PC-9 (cell line): ENCODE measurements around the gene OR52H1. TPM values are rescaled to one million over a fixed set of nuclear protein-coding genes. Genes with fewer than 3 reads are reported as not detected.

Experiments used
- BruUV-seq: library from RNA; stranded (reverse); fragments of 400-500 nt; replicated peaks from 2 replicates; lab custom pipeline; 2021; lab: Mats Ljungman, UMichigan
- CTCF ChIA-PET: fragments of 300-600 bp; sonication (Branson Sonifier 250); formaldehyde crosslinking; loops from one replicate; lab custom pipeline; 2022; ENCODE audit warnings: antibody characterized with exemption; lab: Charles Lee
- POLR2A ChIA-PET: fragments of 300-600 bp; sonication (Branson Sonifier 250); formaldehyde crosslinking; loops from one replicate; lab custom pipeline; 2022; ENCODE audit warnings: antibody characterized with exemption; ENCODE audit not compliant: unreplicated experiment; lab: Charles Lee
- DNase-seq, 2 experiments: peaks; one replicate each; pipeline versions ENCODE4 v3.0.0 to v3.0.0-alpha.2; 2015 to 2022; ENCODE audit warnings: mixed read lengths in 1 of 2
- H2AFZ ChIP-seq: fragments of 200-600 bp; sonication (generic); 2 replicates; pipeline ENCODE4 v1.8.1; 2017; ENCODE audit warnings: antibody characterized with exemption
- H3F3A ChIP-seq: fragments of 200-600 bp; sonication (generic); 2 replicates; pipeline ENCODE4 v1.8.1; 2017; ENCODE audit warnings: antibody characterized with exemption, mild to moderate bottlenecking, low read depth; ENCODE audit not compliant: insufficient read depth
- H3K27ac ChIP-seq: fragments of 200-600 bp; sonication (generic); 2 replicates; pipeline ENCODE4 v1.6.1; 2016; ENCODE audit warnings: mixed run types
- H3K27me3 ChIP-seq: fragments of 200-600 bp; sonication (generic); 2 replicates; pipeline ENCODE4 v1.6.1; 2016; ENCODE audit warnings: low read depth, mixed run types; ENCODE audit not compliant: insufficient read depth
- H3K36me3 ChIP-seq: fragments of 200-600 bp; sonication (generic); 2 replicates; pipeline ENCODE4 v1.6.1; 2016; ENCODE audit warnings: low read depth, mixed run types
- H3K4me1 ChIP-seq: fragments of 200-600 bp; sonication (generic); replicated peaks from 2 replicates; pipeline ENCODE4 v1.6.1; 2016; ENCODE audit warnings: mixed run types; ENCODE audit not compliant: insufficient read depth
- H3K4me2 ChIP-seq: fragments of 200-600 bp; sonication (generic); 2 replicates; pipeline ENCODE4 v1.6.1; 2017; ENCODE audit warnings: mixed run types
- H3K4me3 ChIP-seq: fragments of 200-600 bp; sonication (generic); 2 replicates; pipeline ENCODE4 v1.6.1; 2016; ENCODE audit warnings: mixed run types
- H3K79me2 ChIP-seq: fragments of 200-600 bp; sonication (generic); 2 replicates; pipeline ENCODE4 v1.6.1; 2017; ENCODE audit warnings: low read depth, mixed run types
- H3K9me2 ChIP-seq: fragments of 200-600 bp; sonication (generic); 2 replicates; pipeline ENCODE4 v1.8.1; 2017; ENCODE audit warnings: mild to moderate bottlenecking; ENCODE audit not compliant: insufficient read depth
- H3K9me3 ChIP-seq: fragments of 200-600 bp; sonication (generic); 2 replicates; pipeline ENCODE4 v1.8.1; 2016; ENCODE audit warnings: low read depth; ENCODE audit not compliant: insufficient read depth
- H4K20me1 ChIP-seq: fragments of 200-600 bp; sonication (generic); 2 replicates; pipeline ENCODE4 v1.8.1; 2017; ENCODE audit not compliant: insufficient read depth
- EZH2 ChIP-seq: fragments of 200-600 bp; sonication (generic); IDR thresholded peaks from 2 replicates; pipeline ENCODE4 v1.8.0; 2017; ENCODE audit warnings: antibody characterized with exemption, low read depth
- intact Hi-C: fragments of 100-400 bp; cut with micrococcal nuclease; formaldehyde crosslinking; loops from one replicate; pipeline ENCODE4 v1.10.0; 2022; ENCODE audit not compliant: unreplicated experiment
- total RNA-seq: library from RNA; stranded (reverse); gene quantifications from 2 replicates; pipeline ENCODE4 v1.2.3, GENCODE V29; 2021
- TF ChIP-seq, protein P1 (sequence below): fragments of 200-600 bp; sonication (generic); conservative IDR thresholded peaks from 2 replicates; pipeline ENCODE4 v1.6.1; 2017; ENCODE audit warnings: mixed run types, antibody characterized with exemption, mild to moderate bottlenecking, moderate library complexity

Gene OR52H1
- total RNA-seq, 1 experiment from 2014 or later, result not detected

DNA sequence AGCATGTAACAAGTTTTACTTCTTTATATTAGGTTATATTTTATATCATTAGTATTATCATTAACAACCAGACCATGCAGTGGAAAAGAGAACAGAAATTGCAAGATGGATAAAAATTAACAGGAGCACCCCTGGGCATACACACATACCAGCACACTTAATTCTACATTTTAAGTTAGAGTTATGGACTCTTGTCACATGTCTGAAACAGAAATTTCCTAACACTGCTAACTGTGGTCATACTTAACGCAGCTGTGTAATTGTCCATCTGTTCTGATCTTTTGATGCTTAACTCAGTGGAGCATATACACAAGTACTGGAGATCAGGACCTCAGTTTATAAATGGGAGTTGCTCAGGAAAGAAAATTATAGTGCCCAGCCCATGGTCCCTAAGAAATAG lies 358 bp downstream of the OR52H1 start:
- Histone ChIP-seq H3K27me3 (no peaks in the 10 kb centered on the region), H4K20me1 (no peaks in the 10 kb centered on the region), H3K9me3 (no peaks in the 10 kb centered on the region), H3K36me3 (no peaks in the 10 kb centered on the region), H3K4me3 (no peak overlapping the region), H3K79me2 (no peaks in the 10 kb centered on the region), H3K4me2 (no peak overlapping the region), H3K27ac (no peak overlapping the region), H2AFZ (no peak overlapping the region), H3K9me2 (no peaks in the 10 kb centered on the region), H3K4me1 (peaks cover 13% of the 10 kb centered on the region; the same call in 1 of the 2 replicates), H3F3A (no peaks in the 10 kb centered on the region)
- DNase-seq, result no peak
- POLR2A ChIA-PET, result no interaction called here
- CTCF ChIA-PET, result no interaction called here
- no TSS peak for BruUV-seq
- TF ChIP-seq EZH2, result no peak
- TF ChIP-seq, protein P1, sequence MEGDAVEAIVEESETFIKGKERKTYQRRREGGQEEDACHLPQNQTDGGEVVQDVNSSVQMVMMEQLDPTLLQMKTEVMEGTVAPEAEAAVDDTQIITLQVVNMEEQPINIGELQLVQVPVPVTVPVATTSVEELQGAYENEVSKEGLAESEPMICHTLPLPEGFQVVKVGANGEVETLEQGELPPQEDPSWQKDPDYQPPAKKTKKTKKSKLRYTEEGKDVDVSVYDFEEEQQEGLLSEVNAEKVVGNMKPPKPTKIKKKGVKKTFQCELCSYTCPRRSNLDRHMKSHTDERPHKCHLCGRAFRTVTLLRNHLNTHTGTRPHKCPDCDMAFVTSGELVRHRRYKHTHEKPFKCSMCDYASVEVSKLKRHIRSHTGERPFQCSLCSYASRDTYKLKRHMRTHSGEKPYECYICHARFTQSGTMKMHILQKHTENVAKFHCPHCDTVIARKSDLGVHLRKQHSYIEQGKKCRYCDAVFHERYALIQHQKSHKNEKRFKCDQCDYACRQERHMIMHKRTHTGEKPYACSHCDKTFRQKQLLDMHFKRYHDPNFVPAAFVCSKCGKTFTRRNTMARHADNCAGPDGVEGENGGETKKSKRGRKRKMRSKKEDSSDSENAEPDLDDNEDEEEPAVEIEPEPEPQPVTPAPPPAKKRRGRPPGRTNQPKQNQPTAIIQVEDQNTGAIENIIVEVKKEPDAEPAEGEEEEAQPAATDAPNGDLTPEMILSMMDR, result no peak
- intact Hi-C loops, result no loop called here

DNA sequence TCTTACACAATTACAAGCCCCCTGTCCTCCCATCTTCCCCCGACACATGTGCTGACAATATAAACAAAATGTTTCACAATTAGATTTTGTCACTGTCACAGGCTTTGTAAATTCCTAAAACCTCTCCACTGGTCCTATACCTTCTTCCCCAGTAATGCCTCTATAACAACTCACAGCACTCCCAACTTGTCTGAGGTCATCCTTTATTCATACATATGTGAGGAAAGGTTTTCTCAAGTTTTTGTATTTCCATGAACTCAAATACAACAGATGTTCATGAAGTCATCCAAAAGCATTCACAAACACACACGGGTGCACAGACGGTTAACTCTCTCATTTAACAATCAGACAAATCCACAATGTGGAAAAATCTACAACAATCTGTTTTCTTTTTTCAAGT lies 1.9 kb downstream of the OR52H1 start:
- no peak overlapping the region for H3K4me3 ChIP-seq
- no peaks in the 10 kb centered on the region for H3K27me3 ChIP-seq
- TF ChIP-seq EZH2, result no peak
- TF ChIP-seq, protein P1, result no peak
- no peaks in the 10 kb centered on the region for H3F3A ChIP-seq
- H3K4me1 ChIP-seq, result peaks cover 13% of the 10 kb centered on the region; the same call in 1 of the 2 replicates
- no peak for DNase-seq
- intact Hi-C loops, result no loop called here
- ChIA-PET CTCF (no interaction called here), POLR2A (no interaction called here)
- no TSS peak for BruUV-seq
- no peak overlapping the region for H2AFZ ChIP-seq
- H3K36me3 ChIP-seq, result no peaks in the 10 kb centered on the region
- no peaks in the 10 kb centered on the region for H3K9me2 ChIP-seq
- H3K4me2 ChIP-seq, result no peak overlapping the region
- no peak overlapping the region for H3K27ac ChIP-seq
- H3K79me2 ChIP-seq, result no peaks in the 10 kb centered on the region
- H3K9me3 ChIP-seq, result no peaks in the 10 kb centered on the region
- no peaks in the 10 kb centered on the region for H4K20me1 ChIP-seq

DNA sequence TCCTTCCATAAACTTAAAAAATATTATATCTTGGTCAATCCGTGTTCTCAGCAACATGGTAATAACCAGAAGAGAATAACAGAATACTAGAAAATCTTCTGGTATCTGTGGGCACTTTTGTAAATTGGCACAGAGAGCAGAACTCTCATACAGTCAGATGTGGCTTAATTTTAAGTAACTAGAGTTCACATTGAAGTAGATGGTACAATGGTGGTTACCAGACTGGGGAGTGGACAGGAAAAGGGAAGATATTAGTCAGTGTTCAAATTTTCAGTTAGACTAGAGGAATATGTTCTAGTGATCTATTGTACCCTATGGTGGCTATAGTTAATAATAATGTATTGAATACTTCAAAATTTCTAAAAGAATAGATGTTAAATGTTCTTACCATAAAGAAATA lies 6.9 kb downstream of the OR52H1 start:
- ChIA-PET CTCF (no interaction called here), POLR2A (no interaction called here)
- Histone ChIP-seq H3F3A (no peaks in the 10 kb centered on the region), H3K36me3 (no peaks in the 10 kb centered on the region), H3K4me1 (no peaks in the 10 kb centered on the region), H3K27me3 (no peaks in the 10 kb centered on the region), H3K9me2 (no peaks in the 10 kb centered on the region), H3K4me2 (no peak overlapping the region), H2AFZ (no peak overlapping the region), H3K79me2 (no peaks in the 10 kb centered on the region), H3K27ac (no peak overlapping the region), H3K9me3 (no peaks in the 10 kb centered on the region), H3K4me3 (no peak overlapping the region), H4K20me1 (no peaks in the 10 kb centered on the region)
- TF ChIP-seq, protein P1, result no peak
- TF ChIP-seq EZH2, result no peak
- BruUV-seq, result no TSS peak
- DNase-seq, result no peak
- intact Hi-C loops, result no loop called here
